Adrenal gland (tissue), 5 donors: ENCODE data around the gene TNS1.

Experiments
- CTCF ChIP-seq, 6 experiments: fragments of 450-650 bp in 4 of 6; fragments of 200-600 bp in 2 of 6; sonication (generic) in 1 of 6; IDR thresholded peaks; 1 replicate in 5 of 6; 2 replicates in 1 of 6; pipeline versions ENCODE4 v1.5.1 to v1.8.0; 2016 to 2021; ENCODE audit warnings: antibody characterized with exemption in 6 of 6, mild to moderate bottlenecking in 2 of 6, moderate library complexity in 1 of 6
- POLR2A ChIP-seq, 2 donors: fragments of 450-650 bp; IDR thresholded peaks; one replicate each; pipeline ENCODE4 v1.6.1; 2017; ENCODE audit warnings: antibody characterized with exemption in 2 of 2, mild to moderate bottlenecking in 2 of 2, moderate library complexity in 1 of 2
- donor health status: DM: no; HTN: no; CAD: no.

GRCh38 chr2:218013289-218013688, 10.5 kb upstream of the TNS1 start:
- TF ChIP-seq CTCF (IDR thresholded peaks at IDR 0.05) (no peak), POLR2A (IDR thresholded peaks at IDR 0.05) (no peak)
